ENCODE results near the gene UBE2H.
"Not testable (repeated sequence)": the region's sequence is repeated elsewhere in the genome, so short reads cannot be mapped to it uniquely, and the experiment has no call there.

The UBE2H gene

GRCh38 chr7:129875160-129875559 lies 77.6 kb downstream of the UBE2H start:
- no peak for DNase-seq (ENCODE audit: low read depth)
- TF ChIP-seq CTCF (conservative IDR thresholded peaks at IDR 0.05; ENCODE audit: low read length), result no peak
- H3K4me3 ChIP-seq (ENCODE audit: low read length), result no peak overlapping the region

GRCh38 chr7:129874722-129875121 lies 78.0 kb downstream of the UBE2H start:
- no peak for DNase-seq (ENCODE audit: low read depth)
- no peak for TF ChIP-seq CTCF (conservative IDR thresholded peaks at IDR 0.05; ENCODE audit: low read length)
- no peak overlapping the region for H3K4me3 ChIP-seq (ENCODE audit: low read length)

- DNase-seq (ENCODE audit: low read depth), result no peak
- no peak for TF ChIP-seq CTCF (conservative IDR thresholded peaks at IDR 0.05; ENCODE audit: low read length)
- H3K4me3 ChIP-seq (ENCODE audit: low read length), result no peak overlapping the region
Observed at GRCh38 chr7:129872054-129872453, 80.7 kb downstream of the UBE2H start.

GRCh38 chr7:129870668-129871067 lies 82.1 kb downstream of the UBE2H start:
- no peak for DNase-seq (ENCODE audit: low read depth)
- TF ChIP-seq CTCF (conservative IDR thresholded peaks at IDR 0.05; ENCODE audit: low read length), result no peak
- no peak overlapping the region for H3K4me3 ChIP-seq (ENCODE audit: low read length)

- TF ChIP-seq CTCF (conservative IDR thresholded peaks at IDR 0.05; ENCODE audit: low read length), result no peak
- no peak overlapping the region for H3K4me3 ChIP-seq (ENCODE audit: low read length)
- no peak for DNase-seq (ENCODE audit: low read depth)
Observed at GRCh38 chr7:129866251-129866650, 86.5 kb downstream of the UBE2H start.

- DNase-seq (ENCODE audit: low read depth), result no peak
- no peak for TF ChIP-seq CTCF (conservative IDR thresholded peaks at IDR 0.05; ENCODE audit: low read length)
- H3K4me3 ChIP-seq (ENCODE audit: low read length), result no peak overlapping the region
Observed at GRCh38 chr7:129865925-129866201, 86.9 kb downstream of the UBE2H start.

- peak; percentile 47 for DNase-seq (ENCODE audit: low read depth)
- TF ChIP-seq CTCF (conservative IDR thresholded peaks at IDR 0.05; ENCODE audit: low read length), result no peak
- H3K4me3 ChIP-seq (ENCODE audit: low read length), result no peak overlapping the region
Observed at GRCh38 chr7:129865093-129865924, 87.5 kb downstream of the UBE2H start.

- not testable (repeated sequence) for H3K4me3 ChIP-seq (ENCODE audit: low read length); DNase-seq (ENCODE audit: low read depth)
Observed at GRCh38 chr7:129864676-129865075, 88.1 kb downstream of the UBE2H start.

Data from AG10803 (cell line).